OCI-LY7 (cell line): ENCODE results near the gene NOVA1. TPM values are rescaled to one million over a fixed set of nuclear protein-coding genes. Genes with fewer than 3 reads are reported as not detected.

Experiments
- BruUV-seq: library from RNA; stranded (reverse); fragments of 400-500 nt; replicated peaks from 2 replicates; lab custom pipeline; 2021; lab: Mats Ljungman, UMichigan
- CTCF ChIA-PET: fragments of 300-600 bp; sonication (Branson Sonifier 250); formaldehyde crosslinking; loops from one replicate; lab custom pipeline; 2022; ENCODE audit warnings: antibody characterized with exemption; ENCODE audit not compliant: unreplicated experiment; lab: Charles Lee
- POLR2A ChIA-PET: fragments of 300-600 bp; sonication (Branson Sonifier 250); formaldehyde crosslinking; loops from one replicate; lab custom pipeline; 2022; ENCODE audit warnings: antibody characterized with exemption; lab: Charles Lee
- DNase-seq: peaks from one replicate; pipeline ENCODE4 v3.0.0-alpha.2; 2015; ENCODE audit warnings: low spot score
- H2AFZ ChIP-seq: fragments of 200-600 bp; sonication (generic), shearing (Covaris generic); 2 replicates; pipeline ENCODE4 v1.6.1; 2014; ENCODE audit warnings: mild to moderate bottlenecking, antibody characterized with exemption, low read length, moderate library complexity
- H3K27ac ChIP-seq: fragments of 200-600 bp; sonication (generic); 2 replicates; pipeline ENCODE4 v1.5.1; 2014; ENCODE audit warnings: mixed run types, low read depth, mild to moderate bottlenecking, moderate library complexity, low read length, inconsistent platforms; ENCODE audit not compliant: poor library complexity, severe bottlenecking
- H3K36me3 ChIP-seq: fragments of 200-600 bp; sonication (generic); 2 replicates; pipeline ENCODE4 v1.6.1; 2014; ENCODE audit warnings: mild to moderate bottlenecking, antibody characterized with exemption, low read length, moderate library complexity, mixed read lengths; ENCODE audit not compliant: insufficient read depth
- H3K4me1 ChIP-seq: fragments of 200-600 bp; sonication (generic); 2 replicates; pipeline ENCODE4 v1.5.1; 2014; ENCODE audit warnings: mild to moderate bottlenecking, low read length; ENCODE audit not compliant: insufficient read depth, poor library complexity, severe bottlenecking
- H3K4me2 ChIP-seq: fragments of 200-600 bp; sonication (generic); 2 replicates; pipeline ENCODE4 v1.6.1; 2014; ENCODE audit warnings: mild to moderate bottlenecking, low read length
- H3K4me3 ChIP-seq: fragments of 200-600 bp; sonication (generic); 2 replicates; pipeline ENCODE4 v1.5.1; 2014; ENCODE audit warnings: mild to moderate bottlenecking, low read depth, low read length; ENCODE audit not compliant: poor library complexity, severe bottlenecking
- H3K79me2 ChIP-seq: fragments of 200-600 bp; sonication (generic); 2 replicates; pipeline ENCODE4 v1.6.1; 2016; ENCODE audit warnings: low read depth, mild to moderate bottlenecking, low read length, moderate library complexity, mixed read lengths; ENCODE audit not compliant: insufficient read depth
- H3K9me2 ChIP-seq: fragments of 200-600 bp; sonication (generic); 2 replicates; pipeline ENCODE4 v1.6.1; 2016; ENCODE audit warnings: mild to moderate bottlenecking, low read length, mixed read lengths; ENCODE audit not compliant: insufficient read depth
- H3K9me3 ChIP-seq: fragments of 200-600 bp; sonication (generic); 2 replicates; pipeline ENCODE4 v1.6.1; 2014; ENCODE audit warnings: mild to moderate bottlenecking, mixed run types, low read length, mixed read lengths
- H4K20me1 ChIP-seq: fragments of 200-600 bp; sonication (generic); 2 replicates; pipeline ENCODE4 v1.6.1; 2014; ENCODE audit warnings: mild to moderate bottlenecking, antibody characterized with exemption, low read length, moderate library complexity, mixed read lengths; ENCODE audit not compliant: insufficient read depth
- EZH2phosphoT487 ChIP-seq: fragments of 200-600 bp; sonication (generic); IDR thresholded peaks from 2 replicates; pipeline ENCODE4 v1.6.1; 2018; ENCODE audit warnings: low read depth, borderline replicate concordance, mild to moderate bottlenecking, mixed run types, antibody characterized with exemption, low read length, moderate library complexity, mixed read lengths
- intact Hi-C: fragments of 100-400 bp; cut with micrococcal nuclease; formaldehyde crosslinking; loops from one replicate; pipeline ENCODE4 v1.10.0; 2022; ENCODE audit not compliant: unreplicated experiment
- total RNA-seq, 2 experiments: library from RNA; depleted of rRNA in 1 of 2; stranded (reverse); fragments of >200 nt in 1 of 2; shearing (Covaris generic) in 1 of 2; gene quantifications; 2 replicates each; pipeline ENCODE4 v1.2.3, GENCODE V29; 2014 to 2022
- TF ChIP-seq, protein P1 (sequence below): fragments of 200-600 bp; sonication (generic); conservative IDR thresholded peaks from 2 replicates; pipeline ENCODE4 v1.5.1; 2014; ENCODE audit warnings: mild to moderate bottlenecking, antibody characterized with exemption, low read length, moderate library complexity, mixed read lengths

Gene NOVA1
- total RNA-seq, 2 experiments from 2014 or later: not detected

GRCh38 chr14:26454105-26454504 lies 143.7 kb downstream of the NOVA1 start:
- no TSS peak for BruUV-seq
- POLR2A ChIA-PET: no interaction called here

GRCh38 chr14:26448181-26448855 lies 149.5 kb downstream of the NOVA1 start:
- H3K4me1 ChIP-seq: no peaks in the 10 kb centered on the region
- ChIA-PET POLR2A (no interaction called here), CTCF (no interaction called here)
- H4K20me1 ChIP-seq: no peaks in the 10 kb centered on the region
- no peaks in the 10 kb centered on the region for H3K9me2 ChIP-seq
- no peak overlapping the region for H3K4me3 ChIP-seq
- peaks cover 13% of the 10 kb centered on the region; the same call in 1 of the 2 replicates for H3K9me3 ChIP-seq
- no TSS peak for BruUV-seq
- TF ChIP-seq, protein P1, sequence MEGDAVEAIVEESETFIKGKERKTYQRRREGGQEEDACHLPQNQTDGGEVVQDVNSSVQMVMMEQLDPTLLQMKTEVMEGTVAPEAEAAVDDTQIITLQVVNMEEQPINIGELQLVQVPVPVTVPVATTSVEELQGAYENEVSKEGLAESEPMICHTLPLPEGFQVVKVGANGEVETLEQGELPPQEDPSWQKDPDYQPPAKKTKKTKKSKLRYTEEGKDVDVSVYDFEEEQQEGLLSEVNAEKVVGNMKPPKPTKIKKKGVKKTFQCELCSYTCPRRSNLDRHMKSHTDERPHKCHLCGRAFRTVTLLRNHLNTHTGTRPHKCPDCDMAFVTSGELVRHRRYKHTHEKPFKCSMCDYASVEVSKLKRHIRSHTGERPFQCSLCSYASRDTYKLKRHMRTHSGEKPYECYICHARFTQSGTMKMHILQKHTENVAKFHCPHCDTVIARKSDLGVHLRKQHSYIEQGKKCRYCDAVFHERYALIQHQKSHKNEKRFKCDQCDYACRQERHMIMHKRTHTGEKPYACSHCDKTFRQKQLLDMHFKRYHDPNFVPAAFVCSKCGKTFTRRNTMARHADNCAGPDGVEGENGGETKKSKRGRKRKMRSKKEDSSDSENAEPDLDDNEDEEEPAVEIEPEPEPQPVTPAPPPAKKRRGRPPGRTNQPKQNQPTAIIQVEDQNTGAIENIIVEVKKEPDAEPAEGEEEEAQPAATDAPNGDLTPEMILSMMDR: no peak
- no peak for TF ChIP-seq EZH2phosphoT487
- H3K36me3 ChIP-seq: no peaks in the 10 kb centered on the region
- H2AFZ ChIP-seq: no peak overlapping the region
- no peaks in the 10 kb centered on the region for H3K79me2 ChIP-seq
- no peak for DNase-seq
- no peak overlapping the region for H3K4me2 ChIP-seq
- H3K27ac ChIP-seq: no peak overlapping the region
- intact Hi-C loops: no loop called here

More at GRCh38 chr14:26454105-26454504, 143.7 kb downstream of the NOVA1 start:
- DNase-seq: no peak
- CTCF ChIA-PET: no interaction called here
- no peak for TF ChIP-seq EZH2phosphoT487
- TF ChIP-seq, protein P1: no peak
- Histone ChIP-seq H3K9me3 (peaks cover 14% of the 10 kb centered on the region; the same call in 1 of the 2 replicates), H4K20me1 (no peaks in the 10 kb centered on the region), H3K79me2 (no peaks in the 10 kb centered on the region), H2AFZ (no peak overlapping the region), H3K36me3 (no peaks in the 10 kb centered on the region), H3K4me3 (no peak overlapping the region), H3K4me2 (no peak overlapping the region), H3K4me1 (no peaks in the 10 kb centered on the region), H3K9me2 (no peaks in the 10 kb centered on the region), H3K27ac (no peak overlapping the region)
- intact Hi-C loops: no loop called here

DNA sequence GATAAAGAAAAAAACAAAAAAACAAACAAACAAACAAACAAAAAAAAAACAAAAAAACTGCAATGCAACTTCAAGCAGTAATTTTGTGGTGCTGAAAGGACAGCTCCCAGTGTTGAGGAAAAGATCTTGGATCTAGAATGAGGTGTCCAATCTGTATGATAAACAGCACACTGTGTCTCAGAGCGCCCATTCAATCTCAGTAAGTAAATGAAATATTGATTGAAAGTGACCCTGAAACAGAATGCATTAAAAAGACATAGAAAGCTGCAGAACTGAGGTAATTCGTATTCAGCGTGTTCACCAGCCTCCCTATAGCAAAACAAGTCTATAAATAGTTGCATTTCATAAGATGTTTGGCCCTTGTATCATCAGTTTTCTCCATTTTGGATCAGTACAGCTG lies 153.0 kb downstream of the NOVA1 start:
- Histone ChIP-seq H3K4me1 (no peaks in the 10 kb centered on the region), H3K4me3 (no peak overlapping the region), H3K36me3 (no peaks in the 10 kb centered on the region), H3K4me2 (no peak overlapping the region), H3K9me2 (no peaks in the 10 kb centered on the region), H3K27ac (no peak overlapping the region), H3K79me2 (no peaks in the 10 kb centered on the region), H3K9me3 (peaks cover 22% of the 10 kb centered on the region; the same call in 1 of the 2 replicates), H4K20me1 (no peaks in the 10 kb centered on the region), H2AFZ (no peak overlapping the region)
- intact Hi-C loops: no loop called here
- TF ChIP-seq, protein P1: no peak
- no peak for TF ChIP-seq EZH2phosphoT487
- no TSS peak for BruUV-seq
- POLR2A ChIA-PET: interaction anchor here (0.7 kb wide), 1 partner anchor 29 kb away, joined by 3 read pairs; no protein-coding TSS in a partner anchor
- no peak for DNase-seq
- CTCF ChIA-PET: no interaction called here
